GM12878 (cell line): ENCODE results near the gene LRRC19. TPM values are rescaled to one million over a fixed set of nuclear protein-coding genes. Genes with fewer than 3 reads are reported as not detected.
A peak's percentile ranks its signal among the peaks of the same experiment; 100 is the strongest.

Experiments used
- ATAC-seq: fragments of 200-7000 bp; cut with Tn5 transposase; 3 replicates; pipeline ENCODE4 v1.9.1; 2020; ENCODE audit warnings: mild to moderate bottlenecking, moderate library complexity
- BruUV-seq: library from RNA; stranded (reverse); fragments of 400-500 nt; replicated peaks from 2 replicates; lab custom pipeline; 2021; lab: Mats Ljungman, UMichigan
- CTCF ChIA-PET: fragments of 300-600 bp; sonication (Branson Sonifier 250); formaldehyde crosslinking; extraction: SDS; loops from one replicate; lab custom pipeline; 2021; ENCODE audit warnings: inconsistent platforms; lab: Yijun Ruan, JAX
- POLR2A ChIA-PET: fragments of 350-600 bp; formaldehyde crosslinking; extraction: SDS; loops from one replicate; lab custom pipeline; 2021; ENCODE audit warnings: inconsistent platforms; lab: Charles Lee
- RAD21 ChIA-PET: fragments of 300-600 bp; sonication (Branson Sonifier 250); formaldehyde crosslinking; loops from one replicate; lab custom pipeline; 2023; ENCODE audit warnings: antibody characterized with exemption; ENCODE audit not compliant: unreplicated experiment; lab: Charles Lee
- SMC1A ChIA-PET: fragments of 300-600 bp; sonication (Branson Sonifier 250); formaldehyde crosslinking; loops from one replicate; lab custom pipeline; 2023; ENCODE audit not compliant: unreplicated experiment, uncharacterized antibody; lab: Charles Lee
- DNase-seq: peaks from one replicate; pipeline ENCODE4 v3.0.0-alpha.2; 2011; ENCODE audit warnings: low read depth, low spot score
- FAIRE-seq: peaks from 3 replicates; lab custom pipeline; 2011; peaks lifted over from hg19 to GRCh38; lab: Jason Lieb, UNC
- H2AFZ ChIP-seq: 2 replicates; pipeline ENCODE4 v1.6.0; 2011; ENCODE audit warnings: low read depth, low read length, control low read depth; ENCODE audit not compliant: control insufficient read depth
- H3K27ac ChIP-seq: 2 replicates; pipeline ENCODE4 v1.5.1; 2011; ENCODE audit warnings: control low read depth; ENCODE audit not compliant: control insufficient read depth, insufficient read depth
- H3K27me3 ChIP-seq, 2 experiments: replicated peaks in 1 of 2; 2 replicates each; pipeline versions ENCODE4 v1.6.0 to v1.6.1; 2011; ENCODE audit warnings: low read length in 1 of 2; ENCODE audit not compliant: control insufficient read depth in 2 of 2, insufficient read depth in 2 of 2
- H3K36me3 ChIP-seq, 2 experiments: 2 replicates each; pipeline ENCODE4 v1.5.1; 2011; ENCODE audit warnings: low read length in 1 of 2; ENCODE audit not compliant: control insufficient read depth in 2 of 2, insufficient read depth in 2 of 2
- H3K4me1 ChIP-seq: 2 replicates; pipeline ENCODE4 v1.6.1; 2011; ENCODE audit warnings: mild to moderate bottlenecking, low read length, moderate library complexity, mixed read lengths; ENCODE audit not compliant: control insufficient read depth, insufficient read depth
- H3K4me2 ChIP-seq: 2 replicates; pipeline ENCODE4 v1.6.0; 2011; ENCODE audit warnings: control low read depth; ENCODE audit not compliant: control insufficient read depth, insufficient read depth
- H3K4me3 ChIP-seq: fragments of 200-600 bp; sonication (generic); 2 replicates; pipeline ENCODE4 v1.5.1; 2016
- H3K79me2 ChIP-seq: 2 replicates; pipeline ENCODE4 v1.6.0; 2011; ENCODE audit warnings: low read length; ENCODE audit not compliant: control insufficient read depth, insufficient read depth
- H3K9ac ChIP-seq: 2 replicates; pipeline ENCODE4 v1.8.0; 2011; ENCODE audit warnings: low read length, control low read depth, mixed read lengths; ENCODE audit not compliant: control insufficient read depth, insufficient read depth
- H3K9me3 ChIP-seq: replicated peaks from 3 replicates; pipeline ENCODE4 v1.5.1; 2011; ENCODE audit warnings: mild to moderate bottlenecking, low read length; ENCODE audit not compliant: control insufficient read depth, insufficient read depth
- H4K20me1 ChIP-seq: 2 replicates; pipeline ENCODE4 v1.6.0; 2011; ENCODE audit not compliant: control insufficient read depth, insufficient read depth
- CHD1 ChIP-seq: IDR thresholded peaks from 2 replicates; pipeline ENCODE4 v1.6.1; 2012; ENCODE audit warnings: low read depth, low read length, improper control_type of control experiment
- CHD2 ChIP-seq: IDR thresholded peaks from 2 replicates; pipeline ENCODE4 v1.6.1; 2011; ENCODE audit warnings: low read depth, low read length, improper control_type of control experiment, borderline replicate concordance
- CTCF ChIP-seq, 3 experiments: IDR thresholded peaks in 2 of 3; conservative IDR thresholded peaks in 1 of 3; 2 replicates each; pipeline ENCODE4 v1.5.1; 2011; ENCODE audit warnings: low read depth in 3 of 3, low read length in 3 of 3, mild to moderate bottlenecking in 3 of 3, control low read depth in 2 of 3, moderate library complexity in 2 of 3, inconsistent platforms in 1 of 3, mixed read lengths in 1 of 3; ENCODE audit not compliant: control insufficient read depth in 2 of 3, insufficient read depth in 1 of 3; ENCODE audit errors: extremely low read depth in 1 of 3
- IRF4 ChIP-seq: IDR thresholded peaks from 2 replicates; pipeline ENCODE4 v1.6.1; 2011; ENCODE audit warnings: low read depth, low read length
- NBN ChIP-seq: fragments of 450-650 bp; IDR thresholded peaks from 2 replicates; pipeline ENCODE4 v1.6.1; 2016
- PML ChIP-seq: IDR thresholded peaks from 2 replicates; pipeline ENCODE4 v1.6.1; 2012; ENCODE audit warnings: low read length, inconsistent platforms
- POLR2AphosphoS5 ChIP-seq: IDR thresholded peaks from 2 replicates; pipeline ENCODE4 v1.6.1; 2011; ENCODE audit warnings: mild to moderate bottlenecking, low read length, inconsistent platforms
- SMC3 ChIP-seq: IDR thresholded peaks from 2 replicates; pipeline ENCODE4 v1.6.1; 2011; ENCODE audit warnings: low read length, improper control_type of control experiment, borderline replicate concordance
- SPI1 ChIP-seq: IDR thresholded peaks from 2 replicates; pipeline ENCODE4 v1.6.1; 2011; ENCODE audit warnings: low read depth, mild to moderate bottlenecking, low read length, moderate library complexity, borderline replicate concordance; ENCODE audit not compliant: insufficient read depth
- SREBF1 ChIP-seq: IDR thresholded peaks from 2 replicates; pipeline ENCODE4 v1.6.1; 2012; ENCODE audit warnings: mild to moderate bottlenecking, low read length
- TCF12 ChIP-seq: IDR thresholded peaks from 2 replicates; pipeline ENCODE4 v1.6.1; 2011; ENCODE audit warnings: low read depth, mild to moderate bottlenecking, low read length
- ZNF217 ChIP-seq: fragments of 450-650 bp; IDR thresholded peaks from 2 replicates; pipeline ENCODE4 v1.6.1; 2017; ENCODE audit warnings: antibody characterized with exemption, mild to moderate bottlenecking
- WGBS: methylation state at CpG from one replicate; pipeline ENCODE4 v1.1.6; 2016; ENCODE audit warnings: low lambda C conversion rate; ENCODE audit not compliant: insufficient replicate concordance, insufficient coverage; ENCODE audit errors: missing lambda C conversion rate; 5-methylcytosine and 5-hydroxymethylcytosine counted together
- in situ Hi-C: fragments of 300-500 bp; cut with MboI; formaldehyde crosslinking; loops from 9 replicates; pipeline ENCODE4 v1.14.3; 2018; ENCODE audit warnings: mixed read lengths
- intact Hi-C: fragments of 100-400 bp; cut with micrococcal nuclease; formaldehyde crosslinking; loops from one replicate; pipeline ENCODE4 v1.14.2; 2022; ENCODE audit not compliant: unreplicated experiment
- polyA plus RNA-seq, 11 experiments: library from polyadenylated mRNA; depleted of rRNA in 4 of 11; unstranded in 6 of 11; stranded (reverse) in 5 of 11; fragments of >200 nt; fragmentation: Nextera tagmentation in 4 of 11; fragmentation: Illumina TruSeq in 1 of 11; extraction: Ambion mirVana in 4 of 11; extraction: Trizol in 1 of 11; gene quantifications; 1 replicate in 1 of 11; 2 replicates in 10 of 11; pipeline versions ENCODE4 v1.2.1 to v1.2.3, GENCODE V29; 2011 to 2016; ENCODE audit warnings: inconsistent platforms in 2 of 11, missing spikeins in 2 of 11, low read depth in 1 of 11
- total RNA-seq, 4 experiments: library from RNA; depleted of rRNA in 3 of 4; stranded (reverse); fragments of >200 nt in 3 of 4; fragmentation: Illumina TruSeq in 1 of 4; extraction: Trizol in 1 of 4; gene quantifications; 2 replicates each; pipeline versions ENCODE4 v1.2.1 to v1.2.3, GENCODE V29; 2013 to 2021
- TF ChIP-seq, protein P1 (sequence below): fragments of 450-650 bp; IDR thresholded peaks from 2 replicates; pipeline ENCODE4 v1.6.1; 2016; ENCODE audit warnings: mild to moderate bottlenecking
- TF ChIP-seq, protein P2 (sequence below): IDR thresholded peaks from 2 replicates; pipeline ENCODE4 v1.6.1; 2012; ENCODE audit warnings: low read length, inconsistent platforms
- TF ChIP-seq, protein P3 (sequence below): fragments of 450-650 bp; IDR thresholded peaks from 2 replicates; pipeline ENCODE4 v1.6.1; 2018; ENCODE audit warnings: borderline replicate concordance, mild to moderate bottlenecking; ENCODE audit not compliant: partially characterized antibody

LRRC19 gene
- total and polyA plus RNA-seq, 10 of the 15 experiments (the other 5 are each of a cell fraction or from before 2014, with no cell fraction given) = 0.02 to 0.20 (median 0.08) TPM; not detected in 6

DNA sequence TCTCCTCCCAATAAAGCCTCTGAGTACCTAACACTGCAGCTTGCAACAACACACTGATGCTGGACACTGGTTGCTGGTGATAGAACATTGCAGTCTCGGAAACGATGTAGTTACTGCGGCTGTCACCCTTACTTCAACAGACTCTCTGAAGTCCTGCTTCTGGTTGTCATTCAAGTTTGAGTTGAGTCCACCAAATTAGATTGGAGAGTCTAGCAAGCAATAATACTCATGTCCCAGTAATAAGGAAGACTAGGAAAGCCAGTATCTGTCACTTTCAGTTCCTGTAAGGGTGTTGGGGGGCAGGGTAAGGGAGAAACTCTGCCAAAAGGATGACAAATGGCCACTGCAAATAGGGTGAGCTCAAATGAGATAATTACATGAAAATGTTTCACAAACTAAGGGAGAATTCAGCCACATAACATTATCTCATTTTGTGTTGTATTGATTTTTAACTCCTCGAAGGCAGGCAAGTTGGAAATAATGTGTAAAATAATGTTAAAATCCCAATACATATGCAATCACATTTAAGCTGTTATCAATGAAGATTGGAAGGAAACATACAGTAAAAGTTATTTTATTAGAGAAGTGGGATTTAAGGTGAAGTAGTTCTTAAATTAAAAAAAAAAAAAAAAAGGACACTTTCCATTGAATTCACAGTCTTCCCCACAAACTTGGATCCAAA, 50.1 kb downstream of the LRRC19 start:
- no peak for FAIRE-seq
- Histone ChIP-seq H4K20me1 (no peaks in the 10 kb centered on the region), H3K27me3 (no peaks in the 10 kb centered on the region), H3K27ac (peak overlapping the region; percentile 83), H3K9me3 (no peaks in the 10 kb centered on the region), H3K79me2 (peaks cover 2% of the 10 kb centered on the region), H3K4me2 (peak overlapping the region; percentile 92), H3K36me3 (no peaks in the 10 kb centered on the region), H2AFZ (peak overlapping the region; percentile 99), H3K4me1 (no peaks in the 10 kb centered on the region), H3K9ac (peak overlapping the region; percentile 91), H3K4me3 (peak overlapping the region; percentile 77)
- DNase-seq = no peak
- in situ Hi-C loops (no loop called here), intact Hi-C loops (no loop called here)
- SMC1A ChIA-PET = interaction anchor here (0.6 to 3.2 kb wide), 16 partner anchors 8 to 532 kb away, joined by 3 to 24 read pairs (median 4); no protein-coding TSS in a partner anchor
- POLR2A ChIA-PET = interaction anchor here (0.6 to 2.9 kb wide), 12 partner anchors 9 to 804 kb away, joined by 3 to 25 read pairs (median 5); partner anchors contain the start of genes CAAP1 and PLAA
- RAD21 ChIA-PET = interaction anchor here (1.0 to 2.0 kb wide), 8 partner anchors 9 to 581 kb away, joined by 3 to 10 read pairs (median 4); partner anchors contain the start of gene PLAA
- peak; percentile 23 for ATAC-seq
- 41% methylated on average over 4 of the region's 4 CpGs for WGBS
- CTCF ChIA-PET = interaction anchor here (0.6 to 1.5 kb wide), 12 partner anchors 8 to 485 kb away, joined by 3 to 10 read pairs (median 5); partner anchors contain the start of genes CAAP1 and PLAA
- no TSS peak for BruUV-seq
- TF ChIP-seq CHD2 (no peak), TCF12 (no peak), CTCF (IDR thresholded peaks at IDR 0.05 in 2 of 3, conservative IDR thresholded peaks at IDR 0.05 in 1 of 3; ENCODE audit: control insufficient read depth in 2 of 3, extremely low read depth in 1 of 3, insufficient read depth in 1 of 3, low read depth in 3 of 3, low read length in 3 of 3) (no peak), NBN (no peak), SREBF1 (no peak), PML (no peak), POLR2AphosphoS5 (no peak), ZNF217 (no peak), CHD1 (no peak), SMC3 (no peak), IRF4 (peak; percentile 58; the same call in 1 of the 2 replicates), SPI1 (peak; percentile 78)
- TF ChIP-seq, protein P1, sequence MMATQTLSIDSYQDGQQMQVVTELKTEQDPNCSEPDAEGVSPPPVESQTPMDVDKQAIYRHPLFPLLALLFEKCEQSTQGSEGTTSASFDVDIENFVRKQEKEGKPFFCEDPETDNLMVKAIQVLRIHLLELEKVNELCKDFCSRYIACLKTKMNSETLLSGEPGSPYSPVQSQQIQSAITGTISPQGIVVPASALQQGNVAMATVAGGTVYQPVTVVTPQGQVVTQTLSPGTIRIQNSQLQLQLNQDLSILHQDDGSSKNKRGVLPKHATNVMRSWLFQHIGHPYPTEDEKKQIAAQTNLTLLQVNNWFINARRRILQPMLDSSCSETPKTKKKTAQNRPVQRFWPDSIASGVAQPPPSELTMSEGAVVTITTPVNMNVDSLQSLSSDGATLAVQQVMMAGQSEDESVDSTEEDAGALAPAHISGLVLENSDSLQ = no peak; the same call in 1 of the 2 replicates
- TF ChIP-seq, protein P2, sequence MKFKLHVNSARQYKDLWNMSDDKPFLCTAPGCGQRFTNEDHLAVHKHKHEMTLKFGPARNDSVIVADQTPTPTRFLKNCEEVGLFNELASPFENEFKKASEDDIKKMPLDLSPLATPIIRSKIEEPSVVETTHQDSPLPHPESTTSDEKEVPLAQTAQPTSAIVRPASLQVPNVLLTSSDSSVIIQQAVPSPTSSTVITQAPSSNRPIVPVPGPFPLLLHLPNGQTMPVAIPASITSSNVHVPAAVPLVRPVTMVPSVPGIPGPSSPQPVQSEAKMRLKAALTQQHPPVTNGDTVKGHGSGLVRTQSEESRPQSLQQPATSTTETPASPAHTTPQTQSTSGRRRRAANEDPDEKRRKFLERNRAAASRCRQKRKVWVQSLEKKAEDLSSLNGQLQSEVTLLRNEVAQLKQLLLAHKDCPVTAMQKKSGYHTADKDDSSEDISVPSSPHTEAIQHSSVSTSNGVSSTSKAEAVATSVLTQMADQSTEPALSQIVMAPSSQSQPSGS = 0 out of 2 replicates have a peak, but pooled peaks have one; percentile 5
- TF ChIP-seq, protein P3, sequence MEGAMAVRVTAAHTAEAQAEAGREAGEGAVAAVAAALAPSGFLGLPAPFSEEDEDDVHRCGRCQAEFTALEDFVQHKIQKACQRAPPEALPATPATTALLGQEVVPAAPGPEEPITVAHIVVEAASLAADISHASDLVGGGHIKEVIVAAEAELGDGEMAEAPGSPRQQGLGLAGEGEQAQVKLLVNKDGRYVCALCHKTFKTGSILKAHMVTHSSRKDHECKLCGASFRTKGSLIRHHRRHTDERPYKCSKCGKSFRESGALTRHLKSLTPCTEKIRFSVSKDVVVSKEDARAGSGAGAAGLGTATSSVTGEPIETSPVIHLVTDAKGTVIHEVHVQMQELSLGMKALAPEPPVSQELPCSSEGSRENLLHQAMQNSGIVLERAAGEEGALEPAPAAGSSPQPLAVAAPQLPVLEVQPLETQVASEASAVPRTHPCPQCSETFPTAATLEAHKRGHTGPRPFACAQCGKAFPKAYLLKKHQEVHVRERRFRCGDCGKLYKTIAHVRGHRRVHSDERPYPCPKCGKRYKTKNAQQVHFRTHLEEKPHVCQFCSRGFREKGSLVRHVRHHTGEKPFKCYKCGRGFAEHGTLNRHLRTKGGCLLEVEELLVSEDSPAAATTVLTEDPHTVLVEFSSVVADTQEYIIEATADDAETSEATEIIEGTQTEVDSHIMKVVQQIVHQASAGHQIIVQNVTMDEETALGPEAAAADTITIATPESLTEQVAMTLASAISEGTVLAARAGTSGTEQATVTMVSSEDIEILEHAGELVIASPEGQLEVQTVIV = no peak
